K562 (cell line): ENCODE measurements around the gene OLFML2B. TPM values are rescaled to one million over a fixed set of nuclear protein-coding genes. Genes with fewer than 3 reads are reported as not detected.

Experiments used
- ATAC-seq: fragments of 200-7000 bp; cut with Tn5 transposase; 3 replicates; pipeline ENCODE4 v1.9.1; 2020; ENCODE audit warnings: moderate library complexity
- BruUV-seq: library from RNA; stranded (reverse); fragments of 400-500 nt; replicated peaks from 2 replicates; lab custom pipeline; 2021; lab: Mats Ljungman, UMichigan
- CTCF ChIA-PET: fragments of 300-600 bp; formaldehyde crosslinking; extraction: SDS; loops from one replicate; lab custom pipeline; 2021; ENCODE audit warnings: low intra/inter-chr PET ratio; lab: Yijun Ruan, JAX
- POLR2A ChIA-PET: fragments of 300-600, 350-650 bp; sonication (Branson Sonifier 250); formaldehyde crosslinking; extraction: SDS; loops from one replicate; lab custom pipeline; 2021; ENCODE audit warnings: antibody characterized with exemption, inconsistent platforms; lab: Yijun Ruan, JAX
- DNase-seq, 4 experiments: peaks; one replicate each; pipeline versions ENCODE4 v3.0.0 to v3.0.0-alpha.2; 2011 to 2018; ENCODE audit warnings: low spot score in 3 of 4, mixed read lengths in 3 of 4; ENCODE audit errors: extremely low read depth in 1 of 4
- FAIRE-seq: peaks from 2 replicates; lab custom pipeline; 2011; peaks lifted over from hg19 to GRCh38; lab: Jason Lieb, UNC
- H2AFZ ChIP-seq: 2 replicates; pipeline ENCODE4 v1.6.0; 2011; ENCODE audit warnings: low read depth, low read length, control low read depth, inconsistent platforms
- H3K27ac ChIP-seq: fragments of 200-600 bp; 3 replicates; pipeline ENCODE4 v1.8.0; 2011; ENCODE audit warnings: low read depth, mild to moderate bottlenecking, control low read depth, inconsistent platforms, low read length, moderate library complexity, mixed read lengths; ENCODE audit errors: extremely low read depth
- H3K27me3 ChIP-seq, 2 experiments: fragments of 300-600 bp in 1 of 2; 2 replicates in 1 of 2; 3 replicates in 1 of 2; pipeline versions ENCODE4 v1.6.0 to v1.8.0; 2011; ENCODE audit warnings: inconsistent platforms in 2 of 2, low read length in 2 of 2, mild to moderate bottlenecking in 1 of 2, mixed read lengths in 1 of 2, moderate library complexity in 1 of 2; ENCODE audit not compliant: control insufficient read depth in 2 of 2, insufficient read depth in 2 of 2
- H3K36me3 ChIP-seq: fragments of 300-600 bp; 3 replicates; pipeline ENCODE4 v1.8.0; 2011; ENCODE audit warnings: mild to moderate bottlenecking, low read length, inconsistent platforms; ENCODE audit not compliant: control insufficient read depth, insufficient read depth
- H3K4me1 ChIP-seq, 2 experiments: fragments of 200-600 bp in 1 of 2; replicated peaks in 1 of 2; 2 replicates in 1 of 2; 3 replicates in 1 of 2; pipeline versions ENCODE4 v1.5.1 to v1.8.0; 2011; ENCODE audit warnings: inconsistent platforms in 2 of 2, low read length in 2 of 2, mild to moderate bottlenecking in 1 of 2, mixed read lengths in 1 of 2, moderate library complexity in 1 of 2; ENCODE audit not compliant: control insufficient read depth in 2 of 2, insufficient read depth in 2 of 2
- H3K4me2 ChIP-seq: 2 replicates; pipeline ENCODE4 v1.6.1; 2011; ENCODE audit warnings: low read length, control low read depth, inconsistent platforms, mixed read lengths; ENCODE audit not compliant: insufficient read depth
- H3K4me3 ChIP-seq: fragments of 200-600 bp; sonication (generic), shearing (Covaris generic); 2 replicates; pipeline ENCODE4 v1.5.1; 2016; ENCODE audit warnings: control low read depth, inconsistent platforms
- H3K79me2 ChIP-seq: fragments of 200-600 bp; 3 replicates; pipeline ENCODE4 v1.8.0; 2011; ENCODE audit warnings: low read length, inconsistent platforms; ENCODE audit not compliant: control insufficient read depth, insufficient read depth
- H3K9ac ChIP-seq, 2 experiments: 2 replicates each; pipeline versions ENCODE4 v1.6.0 to v1.6.1; 2011; ENCODE audit warnings: low read depth in 2 of 2, low read length in 2 of 2, control low read depth in 1 of 2, inconsistent platforms in 1 of 2, mild to moderate bottlenecking in 1 of 2, mixed read lengths in 1 of 2; ENCODE audit not compliant: insufficient read depth in 1 of 2
- H3K9me1 ChIP-seq: one replicate; pipeline ENCODE4 v1.6.0; 2011; ENCODE audit warnings: inconsistent platforms, mild to moderate bottlenecking, low read length, moderate library complexity; ENCODE audit not compliant: control insufficient read depth, insufficient read depth
- H3K9me3 ChIP-seq: replicated peaks from 2 replicates; pipeline ENCODE4 v1.5.1; 2011; ENCODE audit warnings: low read depth, low read length, inconsistent platforms; ENCODE audit not compliant: control insufficient read depth, insufficient read depth
- H4K20me1 ChIP-seq: replicated peaks from 2 replicates; pipeline ENCODE4 v1.6.1; 2011; ENCODE audit warnings: low read length, inconsistent platforms, mixed read lengths; ENCODE audit not compliant: control insufficient read depth, insufficient read depth
- CAMTA2 ChIP-seq: fragments of 250-450 bp; sonication (Bioruptor Pico); conservative IDR thresholded peaks from 2 replicates; pipeline ENCODE4 v1.5.1; 2022
- CREB5 ChIP-seq: fragments of 250-450 bp; sonication (Bioruptor Pico); IDR thresholded peaks from 2 replicates; pipeline ENCODE4 v1.5.0; 2020; ENCODE audit warnings: mild to moderate bottlenecking
- KAT2B ChIP-seq: IDR thresholded peaks from one replicate; pipeline ENCODE4 v1.6.1; 2012; ENCODE audit warnings: low read depth, mild to moderate bottlenecking, control low read depth, inconsistent platforms, low read length, moderate library complexity
- MED1 ChIP-seq: sonication (generic); formaldehyde crosslinking; IDR thresholded peaks from 2 replicates; pipeline ENCODE4 v1.8.1; 2023; ENCODE audit warnings: missing genetic modification reagents, borderline replicate concordance
- NCOR1 ChIP-seq: fragments of 450-650 bp; IDR thresholded peaks from 2 replicates; pipeline ENCODE4 v1.6.1; 2016; ENCODE audit warnings: mild to moderate bottlenecking, moderate library complexity
- NR3C1 ChIP-seq: sonication (generic); formaldehyde crosslinking; IDR thresholded peaks from 2 replicates; pipeline ENCODE4 v1.8.1; 2022; ENCODE audit warnings: missing genetic modification reagents
- NRF1 ChIP-seq, 2 experiments: fragments of 450-650 bp; IDR thresholded peaks in 1 of 2; conservative IDR thresholded peaks in 1 of 2; 2 replicates each; pipeline ENCODE4 v1.6.1; 2014; ENCODE audit warnings: mild to moderate bottlenecking in 2 of 2
- PHB ChIP-seq: fragments of 250-450 bp; sonication (Bioruptor Pico); IDR thresholded peaks from 2 replicates; pipeline ENCODE4 v1.5.0; 2021
- TEAD2 ChIP-seq: fragments of 450-650 bp; IDR thresholded peaks from 2 replicates; pipeline ENCODE4 v1.6.1; 2016; ENCODE audit warnings: missing genetic modification characterization, control low read depth, missing compliant biosample characterization
- ZBED1 ChIP-seq: IDR thresholded peaks from 2 replicates; pipeline ENCODE4 v1.6.1; 2014
- WGBS: fragments of 100-300 bp; shearing (Covaris generic); methylation state at CpG from one replicate; pipeline ENCODE4 v1.1.6; 2016; ENCODE audit warnings: low coverage, mixed read lengths; ENCODE audit not compliant: insufficient coverage; ENCODE audit errors: missing lambda C conversion rate; 5-methylcytosine and 5-hydroxymethylcytosine counted together
- in situ Hi-C: fragments of 300-500 bp; cut with MboI; formaldehyde crosslinking; loops from 4 replicates; pipeline ENCODE4 v1.15.0; 2018; ENCODE audit warnings: inconsistent platforms, mixed read lengths
- intact Hi-C: fragments of 100-400 bp; cut with micrococcal nuclease; formaldehyde crosslinking; loops from 2 replicates; pipeline ENCODE4 v1.14.2; 2022
- polyA plus RNA-seq, 8 experiments: library from polyadenylated mRNA; depleted of rRNA in 4 of 8; stranded (reverse) in 5 of 8; unstranded in 3 of 8; fragments of >200 nt; fragmentation: Nextera tagmentation in 2 of 8; fragmentation: Illumina TruSeq in 1 of 8; extraction: Ambion mirVana in 2 of 8; extraction: Trizol in 1 of 8; gene quantifications; 2 replicates each; pipeline versions ENCODE4 v1.2.1 to v1.2.3, GENCODE V29; 2011 to 2014; ENCODE audit warnings: inconsistent platforms in 1 of 8, missing spikeins in 1 of 8
- total RNA-seq, 7 experiments: library from RNA; depleted of rRNA in 6 of 7; stranded (reverse); fragments of >200 nt in 6 of 7; fragmentation: Illumina TruSeq in 2 of 7; extraction: Trizol in 2 of 7; gene quantifications; 2 replicates each; pipeline versions ENCODE4 v1.2.1 to v1.2.3, GENCODE V29; 2011 to 2021; ENCODE audit warnings: low replicate concordance in 1 of 7
- TF ChIP-seq, protein P1 (sequence below): fragments of 250-450 bp; sonication (Bioruptor Pico); IDR thresholded peaks from 2 replicates; pipeline ENCODE4 v1.5.0; 2020; ENCODE audit warnings: mild to moderate bottlenecking, borderline replicate concordance

OLFML2B gene
- total and polyA plus RNA-seq, 9 of the 15 experiments (the other 6 are each of a cell fraction or from before 2014, with no cell fraction given), result not detected

DNA sequence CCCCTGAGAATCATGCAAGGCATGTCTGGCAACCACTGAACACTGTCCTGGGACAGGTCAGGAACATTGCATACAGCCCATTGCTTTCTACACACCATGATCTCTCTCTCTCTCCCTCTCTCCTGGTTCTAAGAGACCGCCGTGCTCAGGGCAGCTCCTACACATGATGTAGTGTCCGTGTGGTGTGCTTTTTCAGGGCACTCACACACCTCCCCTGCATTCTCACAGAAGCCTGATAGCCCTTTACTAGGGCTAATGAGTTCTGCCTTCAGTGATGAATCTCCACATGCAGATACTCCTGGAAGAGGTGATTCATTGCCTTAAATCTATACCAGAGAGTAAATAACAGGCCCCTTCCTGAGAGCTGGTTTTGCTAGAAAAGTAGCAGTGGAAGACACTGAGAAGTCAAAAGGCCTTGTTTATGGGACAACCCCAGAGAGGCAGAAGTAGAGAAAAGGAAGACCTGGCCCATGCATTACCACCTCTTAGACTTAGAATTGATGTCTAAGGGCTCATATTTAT, 7.2 kb upstream of the OLFML2B start:
- ChIA-PET POLR2A (interaction anchor here (1.0 kb wide), 1 partner anchor 238 kb away, joined by 4 read pairs; no protein-coding TSS in a partner anchor), CTCF (no interaction called here)
- H3K27ac ChIP-seq, result no peak overlapping the region
- no TSS peak for BruUV-seq
- H3K36me3 ChIP-seq, result no peaks in the 10 kb centered on the region
- H3K79me2 ChIP-seq, result no peaks in the 10 kb centered on the region
- H3K4me3 ChIP-seq, result no peak overlapping the region
- intact Hi-C loops (loop anchor here (10.0 kb wide), 2 partner anchors 266 to 546 kb away; partner anchors contain the start of gene ATF6), in situ Hi-C loops (loop anchor here (10.0 kb wide), 1 partner anchor 236 kb away; no protein-coding TSS in a partner anchor)
- H3K4me1 ChIP-seq, result no peaks in the 10 kb centered on the region
- H2AFZ ChIP-seq, result no peak overlapping the region
- FAIRE-seq, result no peak
- no peak for ATAC-seq
- H3K9me3 ChIP-seq, result peaks cover 3% of the 10 kb centered on the region; the same call in 1 of the 2 replicates
- WGBS, result 2% methylated on average over 3 of the region's 3 CpGs
- no peak overlapping the region for H3K9ac ChIP-seq
- H3K9me1 ChIP-seq, result no peaks in the 10 kb centered on the region
- H3K27me3 ChIP-seq, result peaks cover 27 to 39% of the 10 kb centered on the region in 2 experiments
- H4K20me1 ChIP-seq, result no peaks in the 10 kb centered on the region
- TF ChIP-seq ZBED1 (no peak), CREB5 (CRISPR knock-in tag) (no peak), PHB (CRISPR knock-in tag) (no peak)
- no peak for DNase-seq
- no peak overlapping the region for H3K4me2 ChIP-seq

GRCh38 chr1:162029157-162029556, 5.5 kb upstream of the OLFML2B start:
- no peak overlapping the region for H3K9ac ChIP-seq
- FAIRE-seq (no peak), DNase-seq (no peak), ATAC-seq (no peak)
- H3K9me1 ChIP-seq, result no peaks in the 10 kb centered on the region
- ChIA-PET CTCF (no interaction called here), POLR2A (no interaction called here)
- no peak overlapping the region for H2AFZ ChIP-seq
- 0% methylated on average over 4 of the region's 4 CpGs for WGBS
- H4K20me1 ChIP-seq, result no peaks in the 10 kb centered on the region
- no peak overlapping the region for H3K27ac ChIP-seq
- H3K79me2 ChIP-seq, result no peaks in the 10 kb centered on the region
- no TSS peak for BruUV-seq
- in situ Hi-C loops (no loop called here), intact Hi-C loops (no loop called here)
- peaks cover 0 to 1% of the 10 kb centered on the region in 2 experiments; a peak in 1 of 5 replicates for H3K4me1 ChIP-seq
- H3K36me3 ChIP-seq, result no peaks in the 10 kb centered on the region
- H3K4me2 ChIP-seq, result no peak overlapping the region
- H3K4me3 ChIP-seq, result no peak overlapping the region
- H3K9me3 ChIP-seq, result peaks cover 3% of the 10 kb centered on the region; the same call in 1 of the 2 replicates
- peaks cover 34 to 35% of the 10 kb centered on the region in 2 experiments for H3K27me3 ChIP-seq
- no peak for TF ChIP-seq NRF1 (conservative IDR thresholded peaks at IDR 0.05 in 1 of 2, IDR thresholded peaks at IDR 0.05 in 1 of 2)
- TF ChIP-seq TEAD2 (tag), result no peak
- TF ChIP-seq, protein P1, sequence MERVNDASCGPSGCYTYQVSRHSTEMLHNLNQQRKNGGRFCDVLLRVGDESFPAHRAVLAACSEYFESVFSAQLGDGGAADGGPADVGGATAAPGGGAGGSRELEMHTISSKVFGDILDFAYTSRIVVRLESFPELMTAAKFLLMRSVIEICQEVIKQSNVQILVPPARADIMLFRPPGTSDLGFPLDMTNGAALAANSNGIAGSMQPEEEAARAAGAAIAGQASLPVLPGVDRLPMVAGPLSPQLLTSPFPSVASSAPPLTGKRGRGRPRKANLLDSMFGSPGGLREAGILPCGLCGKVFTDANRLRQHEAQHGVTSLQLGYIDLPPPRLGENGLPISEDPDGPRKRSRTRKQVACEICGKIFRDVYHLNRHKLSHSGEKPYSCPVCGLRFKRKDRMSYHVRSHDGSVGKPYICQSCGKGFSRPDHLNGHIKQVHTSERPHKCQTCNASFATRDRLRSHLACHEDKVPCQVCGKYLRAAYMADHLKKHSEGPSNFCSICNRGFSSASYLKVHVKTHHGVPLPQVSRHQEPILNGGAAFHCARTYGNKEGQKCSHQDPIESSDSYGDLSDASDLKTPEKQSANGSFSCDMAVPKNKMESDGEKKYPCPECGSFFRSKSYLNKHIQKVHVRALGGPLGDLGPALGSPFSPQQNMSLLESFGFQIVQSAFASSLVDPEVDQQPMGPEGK (CRISPR knock-in tag), result no peak
- no peak for TF ChIP-seq MED1 (CRISPR knock-in tag)
- no peak for TF ChIP-seq NCOR1
- no peak for TF ChIP-seq CAMTA2 (CRISPR knock-in tag)
- TF ChIP-seq KAT2B, result no peak
- TF ChIP-seq NR3C1 (CRISPR knock-in tag), result no peak
- TF ChIP-seq ZBED1, result no peak
